GM12878 (cell line): ENCODE measurements around the gene SLC25A45. TPM values are rescaled to one million over a fixed set of nuclear protein-coding genes. Genes with fewer than 3 reads are reported as not detected.
A peak's percentile ranks its signal among the peaks of the same experiment; 100 is the strongest.

Source experiments
- BCLAF1 ChIP-seq: fragments of 450-650 bp; IDR thresholded peaks from 2 replicates; pipeline ENCODE4 v1.6.1; 2017; ENCODE audit warnings: antibody characterized with exemption, mild to moderate bottlenecking, moderate library complexity
- BHLHE40 ChIP-seq, 2 experiments: fragments of 450-650 bp in 1 of 2; IDR thresholded peaks; 2 replicates each; pipeline ENCODE4 v1.6.1; 2011 to 2017; ENCODE audit warnings: low read depth in 2 of 2, borderline replicate concordance in 1 of 2, improper control_type of control experiment in 1 of 2, low read length in 1 of 2, mild to moderate bottlenecking in 1 of 2
- BMI1 ChIP-seq: fragments of 450-650 bp; IDR thresholded peaks from 2 replicates; pipeline ENCODE4 v1.6.1; 2016; ENCODE audit warnings: mild to moderate bottlenecking, moderate library complexity, borderline replicate concordance
- DPF2 ChIP-seq: fragments of 450-650 bp; IDR thresholded peaks from 2 replicates; pipeline ENCODE4 v1.6.1; 2017; ENCODE audit warnings: mild to moderate bottlenecking
- EP300 ChIP-seq, 2 experiments: fragments of 150-350 bp in 1 of 2; IDR thresholded peaks; 2 replicates each; pipeline ENCODE4 v1.6.1; 2011 to 2012; ENCODE audit warnings: low read depth in 2 of 2, low read length in 2 of 2, borderline replicate concordance in 1 of 2, improper control_type of control experiment in 1 of 2, inconsistent platforms in 1 of 2; ENCODE audit not compliant: control insufficient read depth in 1 of 2
- ETV6 ChIP-seq, 2 experiments: fragments of 450-650 bp in 1 of 2; IDR thresholded peaks in 1 of 2; conservative IDR thresholded peaks in 1 of 2; 2 replicates each; pipeline ENCODE4 v1.6.1; 2014; ENCODE audit warnings: antibody characterized with exemption in 1 of 2, borderline replicate concordance in 1 of 2, low read depth in 1 of 2, mild to moderate bottlenecking in 1 of 2, moderate library complexity in 1 of 2
- IKZF1 ChIP-seq: fragments of 450-650 bp; conservative IDR thresholded peaks from 2 replicates; pipeline ENCODE4 v1.6.1; 2017; ENCODE audit warnings: antibody characterized with exemption, mild to moderate bottlenecking
- IRF5 ChIP-seq: fragments of 450-650 bp; IDR thresholded peaks from 2 replicates; pipeline ENCODE4 v1.6.1; 2017; ENCODE audit warnings: borderline replicate concordance
- JUNB ChIP-seq: IDR thresholded peaks from 2 replicates; pipeline ENCODE4 v1.6.1; 2016; ENCODE audit warnings: antibody characterized with exemption, mild to moderate bottlenecking
- KAT2A ChIP-seq: conservative IDR thresholded peaks from 2 replicates; pipeline ENCODE4 v1.6.1; 2011; ENCODE audit warnings: low read depth, low read length; ENCODE audit not compliant: control insufficient read depth
- NKRF ChIP-seq: fragments of 450-650 bp; conservative IDR thresholded peaks from 2 replicates; pipeline ENCODE4 v1.6.1; 2017; ENCODE audit warnings: mild to moderate bottlenecking, moderate library complexity
- NR2C1 ChIP-seq: fragments of 450-650 bp; IDR thresholded peaks from 2 replicates; pipeline ENCODE4 v1.6.1; 2017; ENCODE audit warnings: antibody characterized with exemption, mild to moderate bottlenecking, moderate library complexity
- NR2F1 ChIP-seq: fragments of 450-650 bp; conservative IDR thresholded peaks from 2 replicates; pipeline ENCODE4 v1.6.1; 2017; ENCODE audit warnings: mild to moderate bottlenecking
- SMAD5 ChIP-seq: IDR thresholded peaks from 2 replicates; pipeline ENCODE4 v1.6.1; 2016; ENCODE audit warnings: antibody characterized with exemption, low read depth
- SMC3 ChIP-seq: IDR thresholded peaks from 2 replicates; pipeline ENCODE4 v1.6.1; 2011; ENCODE audit warnings: low read length, improper control_type of control experiment, borderline replicate concordance
- SREBF2 ChIP-seq: IDR thresholded peaks from 2 replicates; pipeline ENCODE4 v1.6.1; 2012; ENCODE audit warnings: mild to moderate bottlenecking, low read length
- YY1 ChIP-seq: IDR thresholded peaks from 2 replicates; pipeline ENCODE4 v1.6.1; 2011; ENCODE audit warnings: low read depth, mild to moderate bottlenecking, low read length
- ZNF207 ChIP-seq: fragments of 450-650 bp; IDR thresholded peaks from 2 replicates; pipeline ENCODE4 v1.6.1; 2014; ENCODE audit warnings: antibody characterized with exemption, mild to moderate bottlenecking, borderline replicate concordance
- ZNF687 ChIP-seq: fragments of 450-650 bp; IDR thresholded peaks from 2 replicates; pipeline ENCODE4 v1.6.1; 2017; ENCODE audit warnings: mild to moderate bottlenecking, moderate library complexity
- polyA plus RNA-seq, 11 experiments: library from polyadenylated mRNA; depleted of rRNA in 4 of 11; unstranded in 6 of 11; stranded (reverse) in 5 of 11; fragments of >200 nt; fragmentation: Nextera tagmentation in 4 of 11; fragmentation: Illumina TruSeq in 1 of 11; extraction: Ambion mirVana in 4 of 11; extraction: Trizol in 1 of 11; gene quantifications; 1 replicate in 1 of 11; 2 replicates in 10 of 11; pipeline versions ENCODE4 v1.2.1 to v1.2.3, GENCODE V29; 2011 to 2016; ENCODE audit warnings: inconsistent platforms in 2 of 11, missing spikeins in 2 of 11, low read depth in 1 of 11
- total RNA-seq, 4 experiments: library from RNA; depleted of rRNA in 3 of 4; stranded (reverse); fragments of >200 nt in 3 of 4; fragmentation: Illumina TruSeq in 1 of 4; extraction: Trizol in 1 of 4; gene quantifications; 2 replicates each; pipeline versions ENCODE4 v1.2.1 to v1.2.3, GENCODE V29; 2013 to 2021

SLC25A45 gene
- total and polyA plus RNA-seq, 10 of the 15 experiments (the other 5 are each of a cell fraction or from before 2014, with no cell fraction given): 4.1 to 35.2 (median 20.3) TPM

GRCh38 chr11:65382033-65382803 is at the start of gene SLC25A45 (continued):
- TF ChIP-seq NKRF (peak; percentile 63; the same call in 1 of the 2 replicates), EP300 (IDR thresholded peaks at IDR 0.05; ENCODE audit: borderline replicate concordance in 1 of 2, control insufficient read depth in 1 of 2, low read depth in 2 of 2, low read length in 2 of 2) (peak in 1 of 2 experiments; percentile 24; a peak in 1 of 4 replicates), ETV6 (conservative IDR thresholded peaks at IDR 0.05 in 1 of 2, IDR thresholded peaks at IDR 0.05 in 1 of 2; ENCODE audit: borderline replicate concordance in 1 of 2, low read depth in 1 of 2) (0 out of 4 replicates have a peak, but pooled peaks of 1 of the 2 experiments have one; percentile 19), ZNF687 (peak; percentile 81), NR2F1 (peak; percentile 86), YY1 (peak; percentile 91), BMI1 (no peak), IRF5 (no peak), BCLAF1 (no peak), BHLHE40 (IDR thresholded peaks at IDR 0.05; ENCODE audit: borderline replicate concordance in 1 of 2, low read depth in 2 of 2, low read length in 1 of 2) (peak; percentile 64 to 90), DPF2 (peak; percentile 87), KAT2A (no peak), NR2C1 (peak; percentile 62), SMAD5 (no peak; the same call in 1 of the 2 replicates), JUNB (peak; percentile 65), ZNF207 (peak; percentile 85; the same call in 1 of the 2 replicates), SMC3 (peak; percentile 66), IKZF1 (peak; percentile 86), SREBF2 (no peak)
